ENCODE data around the gene STEAP4. TPM values are rescaled to one million over a fixed set of nuclear protein-coding genes. Genes with fewer than 3 reads are reported as not detected.
"Not testable (repeated sequence)": the region's sequence is repeated elsewhere in the genome, so short reads cannot be mapped to it uniquely, and the experiment has no call there.

Gene STEAP4
- total and polyA plus RNA-seq, 2 of the 13 experiments (the other 11 are each of a cell fraction or from before 2014, with no cell fraction given) = not detected

DNA sequence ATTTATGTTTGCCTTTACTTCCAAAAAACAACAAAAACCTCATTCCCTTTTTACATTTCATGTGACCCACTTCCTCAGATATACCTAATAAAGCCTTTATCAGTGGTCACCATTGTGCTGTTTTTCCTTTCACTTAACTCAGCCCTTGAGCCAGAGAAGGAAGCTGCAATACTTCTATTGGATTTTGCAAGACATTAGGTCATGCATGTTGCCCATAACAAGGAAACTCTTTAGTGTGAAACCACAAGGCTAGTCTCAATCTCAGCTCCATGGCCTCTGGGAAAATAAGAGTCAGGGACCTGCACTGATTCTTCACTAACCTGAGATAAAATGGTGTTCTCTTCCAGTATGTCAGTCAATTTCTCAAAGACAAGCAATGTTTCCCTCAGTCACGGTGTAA is 27.8 kb downstream of the STEAP4 start:
- Histone ChIP-seq H3K9me3 (ENCODE audit: low read length) (no peaks in the 10 kb centered on the region), H3K4me3 (replicated peaks in 1 of 3; ENCODE audit: insufficient read depth in 1 of 3, low read depth in 2 of 3, low read length in 3 of 3) (no peak overlapping the region), H3K36me3 (replicated peaks in 1 of 2; ENCODE audit: control insufficient read depth in 1 of 2, insufficient read depth in 2 of 2, low read length in 2 of 2) (no peaks in the 10 kb centered on the region), H3K79me2 (ENCODE audit: insufficient read depth, low read length) (no peaks in the 10 kb centered on the region), H3K27me3 (ENCODE audit: control insufficient read depth in 1 of 2, insufficient read depth in 2 of 2, low read length in 2 of 2) (no peaks in the 10 kb centered on the region; a peak in 1 of 5 replicates), H4K20me1 (ENCODE audit: insufficient read depth, low read length) (no peaks in the 10 kb centered on the region), H3K9ac (ENCODE audit: insufficient read depth, low read depth, low read length) (no peak overlapping the region), H3K27ac (ENCODE audit: extremely low read length, insufficient read depth, low read length) (no peak overlapping the region), H3K4me1 (ENCODE audit: insufficient read depth, low read length) (peaks cover 8% of the 10 kb centered on the region; the same call in 1 of the 2 replicates), H2AFZ (ENCODE audit: low read length) (no peak overlapping the region), H3K4me2 (ENCODE audit: low read depth, low read length) (no peak overlapping the region)
- ATAC-seq = no peak
- POLR2A ChIA-PET = no interaction called here
- DNase-seq (ENCODE audit: low spot score) = no peak
- 0% methylated on average over 1 of the region's 1 CpG for WGBS (ENCODE audit: low lambda C conversion rate)
- TF ChIP-seq CEBPB (IDR thresholded peaks at IDR 0.05; ENCODE audit: borderline replicate concordance, low read depth, low read length) = peak; percentile 14; the same call in 1 of the 2 replicates
- TF ChIP-seq HCFC1 (IDR thresholded peaks at IDR 0.05; ENCODE audit: low read depth, low read length) = no peak
- in situ Hi-C loops (cut with HindIII; ENCODE audit: extremely low pct_ligation_motif_present, low pct_unique_long_range_greater_than_20kb) = no loop called here
- BruUV-seq (replicated peaks) = no TSS peak
- CTCF ChIA-PET (ENCODE audit: low intra/inter-chr PET ratio, low total read pairs) = no interaction called here
- FAIRE-seq = no peak
- intact Hi-C loops (cut with micrococcal nuclease; ENCODE audit: unreplicated experiment) = no loop called here

DNA sequence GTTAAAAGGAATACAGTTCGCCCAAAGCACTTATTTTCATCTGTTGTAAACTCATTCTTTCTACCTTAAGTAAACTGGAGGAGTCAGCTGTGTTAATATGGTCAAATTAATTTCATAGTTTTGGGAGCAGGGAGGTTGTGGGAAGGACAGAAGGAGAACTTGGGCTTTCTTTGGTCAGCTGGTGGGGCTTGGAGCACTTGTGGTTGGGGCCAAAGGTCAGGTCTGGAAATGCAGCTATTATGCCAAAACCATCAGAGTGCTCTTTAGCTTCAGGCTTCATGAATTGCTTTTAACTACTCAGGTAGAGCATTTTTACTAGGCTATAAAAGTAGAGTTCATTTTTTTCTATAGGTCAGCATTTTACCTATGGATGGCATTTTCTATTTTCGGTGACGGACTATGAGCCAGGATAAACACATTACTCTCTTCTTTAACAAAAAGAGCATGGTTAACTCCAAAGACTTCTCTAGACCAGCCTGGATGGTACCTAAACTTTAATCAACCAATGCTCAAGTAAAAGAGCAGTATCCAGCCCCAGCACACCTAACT is 30.0 kb downstream of the STEAP4 start:
- Histone ChIP-seq H4K20me1 (ENCODE audit: insufficient read depth, low read length) (no peaks in the 10 kb centered on the region), H2AFZ (ENCODE audit: low read length) (no peak overlapping the region), H3K36me3 (replicated peaks in 1 of 2; ENCODE audit: control insufficient read depth in 1 of 2, insufficient read depth in 2 of 2, low read length in 2 of 2) (no peaks in the 10 kb centered on the region), H3K79me2 (ENCODE audit: insufficient read depth, low read length) (no peaks in the 10 kb centered on the region), H3K27ac (ENCODE audit: extremely low read length, insufficient read depth, low read length) (no peak overlapping the region), H3K4me3 (replicated peaks in 1 of 3; ENCODE audit: insufficient read depth in 1 of 3, low read depth in 2 of 3, low read length in 3 of 3) (no peak overlapping the region), H3K27me3 (ENCODE audit: control insufficient read depth in 1 of 2, insufficient read depth in 2 of 2, low read length in 2 of 2) (no peaks in the 10 kb centered on the region), H3K9me3 (ENCODE audit: low read length) (no peaks in the 10 kb centered on the region), H3K9ac (ENCODE audit: insufficient read depth, low read depth, low read length) (no peak overlapping the region), H3K4me1 (ENCODE audit: insufficient read depth, low read length) (peaks cover 3% of the 10 kb centered on the region; the same call in 1 of the 2 replicates), H3K4me2 (ENCODE audit: low read depth, low read length) (no peak overlapping the region)
- ChIA-PET POLR2A (no interaction called here), CTCF (ENCODE audit: low intra/inter-chr PET ratio, low total read pairs) (no interaction called here)
- in situ Hi-C loops (cut with HindIII; ENCODE audit: extremely low pct_ligation_motif_present, low pct_unique_long_range_greater_than_20kb) (no loop called here), intact Hi-C loops (cut with micrococcal nuclease; ENCODE audit: unreplicated experiment) (no loop called here)
- ATAC-seq (no peak), FAIRE-seq (no peak), DNase-seq (ENCODE audit: low spot score) (no peak)
- TF ChIP-seq MAFK (conservative IDR thresholded peaks at IDR 0.05 in 1 of 2, IDR thresholded peaks at IDR 0.05 in 1 of 2; ENCODE audit: low read length in 2 of 2) (peak; percentile 63 to 90), ZNF883 (CRISPR knock-in tag; IDR thresholded peaks at IDR 0.05; ENCODE audit: not compliant biosample characterization) (no peak), MAFF (IDR thresholded peaks at IDR 0.05; ENCODE audit: low read depth, low read length) (peak; percentile 81)
- no TSS peak for BruUV-seq (replicated peaks)
- WGBS (ENCODE audit: low lambda C conversion rate) = 34% methylated on average over 3 of the region's 3 CpGs

DNA sequence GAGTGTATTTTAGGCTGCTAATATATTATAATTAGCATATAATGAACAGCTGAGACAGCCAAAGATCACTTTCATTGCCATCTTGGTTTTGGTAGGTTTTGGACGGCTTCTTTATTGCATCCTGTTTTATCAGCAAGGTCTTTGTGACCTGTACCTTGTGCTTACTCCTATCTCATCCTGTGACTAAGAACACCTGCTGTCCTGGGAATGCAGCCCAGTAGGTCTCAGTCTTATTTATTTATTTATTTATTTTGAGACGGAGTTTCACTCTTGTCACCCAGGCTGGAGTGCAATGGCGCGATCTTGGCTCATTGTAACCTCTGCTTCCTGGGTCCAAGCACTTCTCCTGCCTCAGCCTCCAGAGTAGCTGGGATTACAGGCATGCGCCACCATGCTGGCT is 31.8 kb downstream of the STEAP4 start:
- BruUV-seq (replicated peaks); H3K4me2 ChIP-seq (ENCODE audit: low read depth, low read length); intact Hi-C loops (cut with micrococcal nuclease; ENCODE audit: unreplicated experiment); DNase-seq (ENCODE audit: low spot score); POLR2A ChIA-PET; CTCF ChIA-PET (ENCODE audit: low intra/inter-chr PET ratio, low total read pairs); FAIRE-seq; ATAC-seq; H3K79me2 ChIP-seq (ENCODE audit: insufficient read depth, low read length); H3K36me3 ChIP-seq (replicated peaks in 1 of 2; ENCODE audit: control insufficient read depth in 1 of 2, insufficient read depth in 2 of 2, low read length in 2 of 2); H3K4me1 ChIP-seq (ENCODE audit: insufficient read depth, low read length); H3K27ac ChIP-seq (ENCODE audit: extremely low read length, insufficient read depth, low read length); H3K9me3 ChIP-seq (ENCODE audit: low read length); H3K9ac ChIP-seq (ENCODE audit: insufficient read depth, low read depth, low read length); H4K20me1 ChIP-seq (ENCODE audit: insufficient read depth, low read length); H3K27me3 ChIP-seq (ENCODE audit: control insufficient read depth in 1 of 2, insufficient read depth in 2 of 2, low read length in 2 of 2); H3K4me3 ChIP-seq (replicated peaks in 1 of 3; ENCODE audit: insufficient read depth in 1 of 3, low read depth in 2 of 3, low read length in 3 of 3); H2AFZ ChIP-seq (ENCODE audit: low read length); in situ Hi-C loops (cut with HindIII; ENCODE audit: extremely low pct_ligation_motif_present, low pct_unique_long_range_greater_than_20kb): not testable (repeated sequence)
- WGBS (ENCODE audit: low lambda C conversion rate) = 46% methylated on average over 5 of the region's 5 CpGs
